Stimulated activated CD4-positive, alpha-beta T cell treated with anti-CD3 and anti-CD28 coated beads, Interleukin-4, amount 100 ng/mL, for 24 hours (primary cell): ENCODE measurements around the gene RHOT1.
A peak's percentile ranks its signal among the peaks of the same experiment; 100 is the strongest.
"Not testable (repeated sequence)": the region's sequence is repeated elsewhere in the genome, so short reads cannot be mapped to it uniquely, and the experiment has no call there.

Experiments
- DNase-seq: peaks from one replicate; pipeline ENCODE4 v3.0.0-alpha.2; 2020

RHOT1 gene

DNA sequence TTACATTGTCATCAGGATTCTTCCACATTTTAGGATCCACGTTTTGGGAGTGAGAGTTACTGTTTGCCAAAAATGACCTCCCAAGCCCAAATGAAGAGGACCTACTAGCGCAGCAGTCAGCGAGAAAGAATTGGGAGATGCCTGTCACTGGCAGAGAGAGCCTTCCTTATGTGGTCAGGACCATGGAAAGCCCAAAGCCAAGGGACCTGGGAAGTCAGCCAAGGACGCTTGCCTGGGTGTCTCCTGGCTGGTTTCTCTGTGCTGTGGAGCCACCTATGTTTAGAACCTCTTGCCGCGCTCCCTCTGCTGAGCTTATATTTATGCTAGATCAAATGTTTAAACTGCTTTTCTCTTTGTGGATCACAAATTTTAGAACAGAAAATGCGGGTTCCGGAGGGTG is 98.4 kb downstream of the RHOT1 start:
- DNase-seq: no peak

DNA sequence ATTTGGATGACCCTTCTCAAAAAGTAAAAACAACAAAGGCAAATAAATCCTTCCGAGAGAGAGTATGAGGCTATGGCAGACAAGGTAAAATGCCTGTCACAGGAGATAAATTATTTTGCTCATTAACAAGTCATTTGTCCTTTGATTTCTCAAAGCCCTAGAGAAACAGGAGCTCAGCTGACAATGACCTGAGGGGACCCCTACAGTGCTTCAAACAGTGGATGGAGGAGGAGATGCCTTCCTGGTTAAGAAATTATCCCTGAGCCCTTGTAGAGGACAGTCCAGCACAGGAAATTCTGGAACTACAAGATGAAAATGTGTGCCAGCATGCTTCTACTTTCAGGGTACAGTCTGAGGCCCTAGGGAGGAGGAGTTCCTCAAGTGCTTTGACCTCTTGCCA is 99.3 kb downstream of the RHOT1 start:
- no peak for DNase-seq

DNA sequence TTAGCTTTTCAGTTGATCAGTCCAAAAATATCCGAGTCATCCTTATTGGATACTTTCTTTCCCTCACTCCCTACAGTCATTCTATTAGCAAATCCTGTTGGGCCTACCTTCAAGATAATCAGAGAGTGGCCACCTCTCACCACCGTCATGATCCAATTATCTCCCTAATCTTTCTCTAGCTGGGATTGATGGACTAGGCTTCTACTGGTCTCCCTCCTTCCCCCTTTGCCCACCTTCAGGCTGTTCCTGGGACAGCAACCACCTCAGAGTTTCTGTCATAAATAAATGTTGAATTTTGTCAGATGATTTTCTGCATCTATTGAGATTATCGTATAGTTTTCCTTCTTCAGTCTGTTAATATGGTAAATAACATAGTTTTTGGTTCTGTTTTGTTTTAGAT is 107.2 kb downstream of the RHOT1 start:
- DNase-seq: no peak

DNA sequence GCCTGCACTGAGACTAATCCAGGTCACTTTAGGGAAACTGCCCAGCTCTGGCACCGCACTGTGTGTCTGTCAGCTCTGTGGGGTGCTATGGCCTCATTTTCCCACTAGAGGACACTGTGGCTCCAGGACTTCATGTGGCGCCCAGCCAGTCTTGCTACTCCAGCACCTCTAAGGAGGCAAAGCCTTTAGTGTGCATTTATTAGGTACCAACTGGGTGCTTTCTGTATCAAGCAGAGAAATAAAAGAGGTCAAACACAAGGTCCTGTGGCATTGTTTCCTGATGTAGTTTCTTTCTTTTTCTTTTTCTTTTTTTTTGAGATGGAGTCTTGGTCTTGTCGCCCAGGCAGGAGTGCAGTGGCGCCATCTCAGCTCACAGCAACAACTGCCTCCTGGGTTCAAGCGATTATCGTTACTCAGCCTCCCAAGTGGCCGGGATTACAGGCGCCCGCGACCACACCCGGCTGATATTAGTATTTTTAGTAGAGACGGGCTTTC is 110.9 kb downstream of the RHOT1 start:
- peak; percentile 73 for DNase-seq

GRCh38 chr17:32256012-32256700 is 113.9 kb downstream of the RHOT1 start:
- no peak for DNase-seq

DNA sequence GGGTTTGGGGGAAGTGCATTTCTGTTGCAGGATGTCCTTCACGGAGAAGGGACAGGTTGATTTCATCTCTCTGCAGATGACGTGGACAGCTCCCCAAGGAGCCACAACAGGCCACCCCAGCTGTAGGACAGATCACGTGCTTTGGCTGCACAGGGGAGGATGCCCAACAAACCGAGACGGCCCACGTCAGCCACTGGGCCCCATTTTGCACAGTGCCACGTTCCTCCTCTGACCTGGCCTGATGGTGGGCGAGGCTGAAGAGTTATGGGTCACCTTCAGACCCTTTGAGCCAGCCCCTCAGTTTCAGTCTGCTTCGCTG is 114.4 kb downstream of the RHOT1 start:
- DNase-seq: no peak

DNA sequence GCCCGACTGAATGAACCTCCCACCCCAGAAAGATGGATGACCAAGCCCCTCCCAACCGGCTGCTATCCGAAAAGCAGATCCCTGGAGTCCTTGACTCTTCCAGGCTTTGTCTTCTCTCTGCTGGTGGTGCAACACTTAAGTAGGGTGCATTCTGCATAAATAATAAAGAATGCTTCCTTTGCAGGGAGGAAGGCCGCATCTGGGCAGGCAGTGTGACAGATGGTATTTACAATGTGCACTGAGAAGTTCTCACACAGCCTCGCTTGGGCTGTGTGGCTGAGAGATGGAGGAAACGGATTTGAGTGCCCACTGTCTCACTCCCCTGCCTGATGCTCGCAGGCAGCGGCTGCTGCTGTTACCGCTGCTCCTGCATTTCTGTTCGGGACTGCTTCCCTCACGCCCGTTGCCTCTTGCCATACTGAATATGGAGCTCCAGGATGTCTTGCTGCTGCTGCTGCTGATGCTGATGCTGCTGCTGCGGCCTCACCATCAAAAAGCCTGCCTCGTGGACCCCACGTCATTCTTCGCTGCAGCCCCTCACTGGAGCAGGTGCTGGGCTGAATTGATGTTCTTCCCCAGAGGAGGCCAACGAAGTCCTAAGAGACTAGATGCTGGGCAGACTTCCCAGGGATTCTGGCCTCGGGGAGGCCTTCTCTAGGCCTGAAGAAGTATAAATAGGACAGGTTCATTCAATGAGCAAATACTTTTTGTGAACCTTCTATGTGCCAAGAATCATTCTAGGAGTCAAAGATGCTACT is 116.3 kb downstream of the RHOT1 start:
- DNase-seq: no peak

- DNase-seq: no peak
These were observed 117.3 kb downstream of the RHOT1 start for GRCh38 chr17:32259586-32259985.

GRCh38 chr17:32261417-32261736 is 119.1 kb downstream of the RHOT1 start:
- DNase-seq: no peak

DNA sequence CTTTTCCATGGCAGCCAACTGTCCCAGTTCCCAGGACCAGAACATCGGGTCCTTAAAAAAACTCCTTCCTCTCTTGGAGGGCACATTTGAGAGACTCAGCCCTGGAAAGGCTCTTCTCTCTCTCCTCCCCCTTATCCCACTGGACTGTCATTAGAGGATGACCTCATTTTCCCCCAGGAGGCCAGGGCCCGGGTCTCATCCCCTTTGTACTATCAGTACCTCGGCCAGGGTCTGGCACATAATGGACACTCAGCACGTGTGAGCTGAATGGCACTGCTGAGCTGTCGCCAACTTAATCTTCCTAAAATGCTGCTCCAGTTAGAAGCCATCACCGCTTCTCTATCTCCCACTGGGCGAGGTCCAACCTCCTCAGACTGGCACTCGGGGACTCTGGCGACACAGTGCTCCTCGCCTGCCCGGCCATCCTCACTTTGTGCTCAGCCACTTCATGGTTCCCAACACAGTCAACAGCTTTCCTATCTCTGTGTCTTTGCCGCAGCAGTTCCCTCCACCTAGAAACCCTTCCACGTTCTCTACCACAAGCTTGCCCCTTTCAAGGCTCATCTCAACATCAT is 119.7 kb downstream of the RHOT1 start:
- DNase-seq: no peak

- DNase-seq: not testable (repeated sequence)
These were observed 121.2 kb downstream of the RHOT1 start for GRCh38 chr17:32263515-32263914.

GRCh38 chr17:32264140-32264799 is 122.0 kb downstream of the RHOT1 start:
- DNase-seq: no peak

DNA sequence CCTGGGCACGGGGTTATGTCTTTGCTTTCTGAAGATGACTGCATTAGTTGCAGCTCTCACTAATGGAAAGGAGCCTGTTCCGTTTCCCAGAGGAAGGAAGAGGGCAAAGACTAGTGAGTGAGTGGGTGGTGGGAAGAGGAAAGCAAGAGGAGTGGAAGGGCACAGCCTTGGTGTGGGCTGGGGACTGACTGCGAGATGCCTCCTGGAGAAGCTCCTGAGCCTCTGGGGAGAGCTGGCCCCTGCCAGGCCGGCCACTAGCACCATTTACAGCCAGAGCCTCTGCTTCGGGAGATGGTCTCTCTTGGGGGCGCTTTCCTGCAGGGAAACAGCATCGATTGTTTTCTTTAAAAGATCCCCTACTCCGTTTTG is 122.5 kb downstream of the RHOT1 start:
- no peak for DNase-seq

DNA sequence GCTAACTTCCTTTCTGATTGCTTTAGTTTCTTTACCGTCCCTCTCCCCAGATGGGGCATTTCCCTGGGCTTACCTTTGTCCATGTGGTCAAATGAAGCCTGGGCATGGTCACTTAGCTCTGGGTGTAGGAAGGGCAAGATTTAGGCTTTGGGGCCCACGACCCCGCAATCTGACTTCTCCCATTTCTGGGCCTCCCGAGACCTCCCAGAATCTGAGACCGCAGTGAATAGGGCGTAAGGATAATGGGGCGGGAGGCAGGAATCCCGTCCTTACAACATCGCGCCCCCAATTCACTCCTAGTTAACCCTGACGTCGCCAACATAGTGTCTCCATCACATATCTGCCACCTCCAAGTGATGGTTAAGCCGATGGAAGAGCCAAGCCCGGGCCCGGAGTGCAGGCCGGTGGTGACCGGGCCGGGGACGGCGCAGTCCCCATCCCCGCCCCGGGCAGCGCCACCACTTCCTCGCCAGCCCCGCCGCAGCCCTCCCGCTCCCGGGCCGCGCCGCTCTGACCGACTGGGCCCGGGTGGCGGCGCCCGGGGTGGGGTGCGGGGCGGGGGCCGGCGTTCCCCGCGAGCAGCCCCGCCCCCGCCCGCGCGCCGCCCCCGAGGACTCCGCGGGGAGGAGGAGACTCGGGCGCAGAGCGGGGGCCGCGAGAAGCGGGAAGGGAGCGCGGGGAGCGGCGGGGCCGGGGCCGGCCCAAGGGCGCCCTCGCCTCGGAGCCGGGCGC is 123.1 kb downstream of the RHOT1 start, which contains the start of gene RHBDL3:
RHBDL3 (plus strand) TSS at position 641 of the 732 bp plus-strand sequence. CDS start 358 bp downstream, outside the sequence.
- no peak for DNase-seq

DNA sequence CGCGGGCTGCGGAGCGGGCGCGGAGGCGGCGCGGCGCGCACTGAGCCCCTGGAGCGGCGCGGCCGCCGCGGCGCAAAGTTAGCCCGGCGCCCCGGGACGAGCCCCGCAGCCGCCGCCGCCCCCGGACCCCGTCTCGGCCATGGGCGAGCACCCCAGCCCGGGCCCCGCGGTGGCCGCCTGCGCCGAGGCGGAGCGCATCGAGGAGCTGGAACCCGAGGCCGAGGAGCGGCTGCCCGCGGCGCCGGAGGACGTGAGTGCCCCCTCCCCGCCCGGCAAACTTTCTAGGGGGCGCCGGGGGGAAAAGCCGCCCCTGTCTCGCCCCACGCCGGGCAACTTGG is 123.7 kb downstream of the RHOT1 start:
- no peak for DNase-seq

DNA sequence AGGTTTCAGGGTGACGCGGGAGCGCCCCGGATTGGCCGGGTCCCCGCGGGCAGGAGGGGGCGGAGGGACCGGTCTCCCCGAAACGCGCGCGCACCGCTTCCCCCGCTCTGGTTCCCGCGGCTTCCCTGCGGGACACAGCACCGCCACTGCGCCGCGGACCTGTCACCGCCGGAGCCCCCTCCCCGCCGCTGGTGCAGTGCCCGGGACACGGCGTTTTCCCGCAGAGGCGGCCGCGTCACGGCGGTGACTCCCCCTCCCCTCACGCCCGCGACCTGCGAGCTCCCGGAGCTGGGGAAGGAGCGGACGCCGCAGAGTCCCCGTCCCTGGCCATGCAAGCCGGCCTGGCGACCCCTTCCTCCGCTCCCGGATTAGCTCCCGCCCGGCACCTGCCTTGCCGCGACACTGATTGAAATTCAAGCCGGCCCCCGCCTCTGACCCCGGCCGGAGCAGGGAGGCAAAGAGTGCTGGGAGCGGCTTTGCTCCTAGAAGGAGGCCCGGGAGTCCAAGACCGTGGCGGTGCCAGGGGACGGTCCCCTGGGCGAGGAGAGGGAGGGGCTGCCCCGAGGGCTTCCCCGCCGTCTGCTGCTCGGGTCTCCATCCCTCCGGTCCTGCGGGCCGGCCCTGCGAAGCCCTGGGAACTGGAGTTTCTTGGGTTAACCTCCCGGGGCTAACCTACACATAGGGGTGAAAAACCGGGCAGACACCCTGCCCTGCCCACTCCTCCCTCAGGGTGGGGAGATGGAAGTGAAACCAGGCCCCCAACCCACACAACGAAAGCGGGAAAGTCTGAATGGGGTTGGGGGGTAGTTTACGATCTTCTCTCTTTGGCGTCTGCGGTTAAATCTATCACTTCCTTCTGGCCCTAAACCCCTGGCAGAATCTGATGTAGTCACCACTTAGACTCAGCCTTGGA is 124.3 kb downstream of the RHOT1 start:
- DNase-seq: peak; percentile 25

DNA sequence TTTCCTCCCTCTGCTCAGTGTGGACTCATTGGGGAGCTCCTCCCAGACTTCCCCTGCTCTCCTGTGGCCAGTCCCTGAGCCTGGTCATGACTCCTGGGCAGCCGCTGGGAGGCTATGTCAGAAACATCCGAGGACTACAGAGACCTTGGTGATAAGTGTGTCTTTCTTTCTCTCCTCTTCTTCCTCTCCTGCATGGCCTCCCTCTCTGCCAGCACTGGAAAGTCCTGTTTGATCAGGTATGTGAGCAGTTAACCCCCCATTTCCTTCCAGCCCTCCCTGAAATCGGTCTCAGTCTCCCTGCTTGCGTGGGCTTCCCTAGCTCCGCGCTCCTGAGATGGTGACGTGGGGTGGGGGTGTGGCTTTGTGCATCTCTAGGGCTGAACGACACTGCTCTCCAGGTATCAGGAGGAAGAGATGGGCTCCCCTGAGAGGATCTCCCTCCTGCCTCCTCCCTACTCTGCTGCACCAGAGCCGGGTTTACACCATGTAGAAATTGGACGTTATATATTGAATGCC is 125.4 kb downstream of the RHOT1 start:
- DNase-seq: no peak

DNA sequence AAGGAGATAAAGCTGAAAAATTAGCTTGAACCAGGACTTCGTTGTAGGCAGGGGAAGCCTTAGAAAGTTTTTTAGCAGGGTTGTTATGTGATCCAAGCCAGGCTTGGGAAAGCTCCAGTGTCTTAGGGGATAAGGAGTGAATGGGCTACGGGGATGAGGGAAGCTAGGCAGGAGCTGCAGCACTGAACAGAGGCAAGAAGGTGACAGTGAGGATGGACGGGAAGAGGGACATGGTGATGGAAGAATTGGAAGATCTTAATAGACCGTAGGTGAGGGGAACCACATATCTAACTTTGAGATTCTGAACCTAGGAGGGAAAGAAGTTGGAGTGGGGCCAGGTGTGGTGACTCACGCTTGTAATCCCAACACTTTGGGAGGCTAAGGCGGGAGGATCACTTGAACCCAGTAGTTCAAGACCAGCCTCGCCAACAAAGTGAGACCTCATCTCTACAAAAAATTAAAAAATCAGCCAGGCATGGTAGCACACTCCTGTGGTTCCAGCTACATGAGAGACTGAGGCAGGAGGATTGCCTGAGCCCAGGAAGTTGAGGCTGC is 126.5 kb downstream of the RHOT1 start:
- DNase-seq: no peak

DNA sequence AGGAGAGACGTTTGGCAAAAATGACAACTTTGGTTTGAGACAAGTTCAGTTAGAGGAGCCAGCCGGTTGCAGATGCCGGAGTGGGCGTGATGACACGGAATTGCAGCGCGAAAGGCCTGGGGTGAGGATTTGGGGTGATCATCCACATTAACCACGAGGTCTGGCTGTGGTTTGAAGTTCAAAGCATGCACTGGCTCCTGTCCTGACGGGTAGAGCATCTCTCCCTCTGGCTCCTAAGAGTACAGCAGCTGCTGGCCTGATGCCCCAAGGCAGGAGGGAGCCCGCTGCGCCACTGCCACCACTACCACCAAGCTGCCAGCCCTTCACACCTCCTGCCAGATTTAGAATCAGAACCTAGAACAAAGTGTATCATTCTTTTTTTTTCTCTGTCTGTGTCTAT is 127.1 kb downstream of the RHOT1 start:
- DNase-seq: no peak

GRCh38 chr17:32271844-32272243 is 129.5 kb downstream of the RHOT1 start:
- no peak for DNase-seq

- DNase-seq: no peak
These were observed 131.8 kb downstream of the RHOT1 start for GRCh38 chr17:32274101-32274500.

DNA sequence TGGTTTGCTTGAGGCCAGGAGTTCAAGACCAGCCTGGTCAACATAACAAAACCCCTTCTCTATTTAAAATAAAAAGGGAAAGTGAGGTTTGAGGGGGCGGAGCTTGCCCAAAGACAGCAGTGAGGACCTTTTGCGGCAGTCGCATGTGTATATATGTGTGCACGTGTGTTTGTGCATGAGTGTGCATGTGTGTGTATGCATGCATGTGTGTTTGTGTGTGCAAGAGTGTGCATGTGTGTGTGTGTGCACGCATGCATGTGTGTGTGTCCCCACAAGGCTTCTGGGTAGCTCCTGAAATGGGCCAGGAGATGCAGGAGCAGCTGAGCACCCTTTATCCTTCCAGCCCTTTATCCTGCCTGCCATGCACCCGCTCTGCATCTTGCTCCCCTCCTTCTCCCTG is 132.3 kb downstream of the RHOT1 start:
- DNase-seq: no peak
